Tibial artery (tissue), 4 donors: ENCODE data around the gene CLDN12.

Experiments
- DNase-seq, 2 donors: peaks; one replicate each; pipeline ENCODE4 v3.0.0-alpha.2; 2019
- H3K27ac ChIP-seq, 2 donors: fragments of 200-600 bp; sonication (generic) in 1 of 2; 1 replicate in 1 of 2; 2 replicates in 1 of 2; pipeline ENCODE4 v1.5.1; 2018 to 2019; ENCODE audit warnings: mild to moderate bottlenecking in 1 of 2
- H3K27me3 ChIP-seq, 2 donors: fragments of 200-600 bp; sonication (generic) in 1 of 2; one replicate each; pipeline versions ENCODE4 v1.5.1 to v1.6.0; 2016 to 2019
- H3K36me3 ChIP-seq, 3 donors: fragments of 200-600 bp; sonication (generic) in 2 of 3; one replicate each; pipeline ENCODE4 v1.5.1; 2016 to 2019; ENCODE audit warnings: mild to moderate bottlenecking in 2 of 3
- H3K4me1 ChIP-seq, 4 donors: fragments of 200-600 bp; sonication (generic) in 2 of 4; 1 replicate in 3 of 4; 2 replicates in 1 of 4; pipeline ENCODE4 v1.5.1; 2016 to 2019
- H3K4me3 ChIP-seq, 2 donors: fragments of 200-600 bp; sonication (generic) in 1 of 2; 1 replicate in 1 of 2; 2 replicates in 1 of 2; pipeline ENCODE4 v1.5.1; 2018 to 2019; ENCODE audit warnings: mild to moderate bottlenecking in 2 of 2
- H3K9me3 ChIP-seq, 3 donors: fragments of 200-600 bp; sonication (generic) in 1 of 3; one replicate each; pipeline ENCODE4 v1.5.1; 2016 to 2019
- CTCF ChIP-seq, 2 experiments: fragments of 200-600 bp in 1 of 2; fragments of 450-650 bp in 1 of 2; IDR thresholded peaks; one replicate each; pipeline ENCODE4 v1.5.1; 2017 to 2019; ENCODE audit warnings: antibody characterized with exemption in 2 of 2, mild to moderate bottlenecking in 1 of 2, moderate library complexity in 1 of 2
- intact Hi-C: fragments of 100-400 bp; cut with DNase I; formaldehyde crosslinking; loops from one replicate; pipeline ENCODE4 v1.15.0; 2023; ENCODE audit warnings: low total_unique reads

Gene CLDN12

GRCh38 chr7:90453259-90453891, 50.1 kb downstream of the CLDN12 start:
- intact Hi-C loops: loop anchor here (10.0 kb wide), 3 partner anchors 171 to 1841 kb away; no protein-coding TSS in a partner anchor
- no peak overlapping the region for H3K27ac ChIP-seq
- H3K4me3 ChIP-seq: no peak overlapping the region
- DNase-seq: no peak
- H3K4me1 ChIP-seq: peaks cover 0 to 8% (median 2%) of the 10 kb centered on the region in 4 donors
- H3K27me3 ChIP-seq: no peaks in the 10 kb centered on the region
- no peaks in the 10 kb centered on the region for H3K36me3 ChIP-seq
- no peaks in the 10 kb centered on the region for H3K9me3 ChIP-seq
- TF ChIP-seq CTCF (IDR thresholded peaks at IDR 0.05): no peak

GRCh38 chr7:90453931-90454330, 50.7 kb downstream of the CLDN12 start:
- Histone ChIP-seq H3K27ac (no peak overlapping the region), H3K4me3 (no peak overlapping the region), H3K27me3 (no peaks in the 10 kb centered on the region), H3K4me1 (peaks cover 0 to 8% (median 2%) of the 10 kb centered on the region in 4 donors), H3K36me3 (no peaks in the 10 kb centered on the region), H3K9me3 (no peaks in the 10 kb centered on the region)
- intact Hi-C loops: loop anchor here (10.0 kb wide), 3 partner anchors 171 to 1841 kb away; no protein-coding TSS in a partner anchor
- DNase-seq: no peak
- no peak for TF ChIP-seq CTCF (IDR thresholded peaks at IDR 0.05)

GRCh38 chr7:90455163-90456030, 52.1 kb downstream of the CLDN12 start:
- Histone ChIP-seq H3K9me3 (no peaks in the 10 kb centered on the region), H3K4me3 (peak overlapping the region; percentile 10 to 20), H3K27me3 (no peaks in the 10 kb centered on the region), H3K4me1 (peaks cover 0 to 8% (median 2%) of the 10 kb centered on the region in 4 donors), H3K36me3 (no peaks in the 10 kb centered on the region), H3K27ac (no peak overlapping the region)
- peak; percentile 60 to 76 for TF ChIP-seq CTCF (IDR thresholded peaks at IDR 0.05)
- DNase-seq: no peak
- intact Hi-C loops: loop anchor here (10.0 kb wide), 3 partner anchors 169 to 1839 kb away; no protein-coding TSS in a partner anchor

- H3K4me1 ChIP-seq: peaks cover 0 to 15% (median 2%) of the 10 kb centered on the region in 4 donors
- no peak for DNase-seq
- H3K4me3 ChIP-seq: no peak overlapping the region
- H3K27me3 ChIP-seq: no peaks in the 10 kb centered on the region
- no peaks in the 10 kb centered on the region for H3K36me3 ChIP-seq
- no peak overlapping the region for H3K27ac ChIP-seq
- intact Hi-C loops: loop anchor here (10.0 kb wide), 3 partner anchors 167 to 1837 kb away; no protein-coding TSS in a partner anchor
- no peak for TF ChIP-seq CTCF (IDR thresholded peaks at IDR 0.05)
- H3K9me3 ChIP-seq: no peaks in the 10 kb centered on the region
Observed at GRCh38 chr7:90458104-90458503, 54.8 kb downstream of the CLDN12 start.

GRCh38 chr7:90459888-90460287, 56.6 kb downstream of the CLDN12 start:
- Histone ChIP-seq H3K27ac (no peak overlapping the region), H3K36me3 (no peaks in the 10 kb centered on the region), H3K9me3 (no peaks in the 10 kb centered on the region), H3K4me3 (no peak overlapping the region), H3K27me3 (no peaks in the 10 kb centered on the region), H3K4me1 (peaks cover 0 to 21% (median 2%) of the 10 kb centered on the region in 4 donors)
- TF ChIP-seq CTCF (IDR thresholded peaks at IDR 0.05): no peak
- intact Hi-C loops: loop anchor here (10.0 kb wide), 3 partner anchors 165 to 1835 kb away; no protein-coding TSS in a partner anchor
- DNase-seq: no peak
